K562 (cell line): ENCODE measurements around the gene GARIN5B. TPM values are rescaled to one million over a fixed set of nuclear protein-coding genes. Genes with fewer than 3 reads are reported as not detected.
A peak's percentile ranks its signal among the peaks of the same experiment; 100 is the strongest.

Experiments
- CSDE1 ChIP-seq, 2 experiments: fragments of 450-650 bp; IDR thresholded peaks; 2 replicates each; pipeline ENCODE4 v1.6.1; 2016; ENCODE audit warnings: mild to moderate bottlenecking in 1 of 2
- ETS2 ChIP-seq: IDR thresholded peaks from 2 replicates; pipeline ENCODE4 v1.6.1; 2016; ENCODE audit warnings: borderline replicate concordance, missing genetic modification characterization, mild to moderate bottlenecking, moderate library complexity, missing compliant biosample characterization; ENCODE audit not compliant: poor library complexity, severe bottlenecking
- GTF2E2 ChIP-seq: fragments of 200-800 bp; sonication (Bioruptor generic); IDR thresholded peaks from 2 replicates; pipeline ENCODE4 v1.6.1; 2016; ENCODE audit warnings: missing genetic modification characterization, missing compliant biosample characterization
- KLF10 ChIP-seq: fragments of 250-450 bp; sonication (Bioruptor Pico); IDR thresholded peaks from 2 replicates; pipeline ENCODE4 v1.6.1; 2021; ENCODE audit warnings: matching md5 sums
- PCBP1 ChIP-seq: fragments of 200-400 bp; formaldehyde crosslinking; IDR thresholded peaks from 2 replicates; pipeline ENCODE4 v1.6.1; 2018; ENCODE audit warnings: mild to moderate bottlenecking, low read depth, low read length; ENCODE audit not compliant: poor library complexity, severe bottlenecking
- POLR2B ChIP-seq: fragments of 450-650 bp; IDR thresholded peaks from 2 replicates; pipeline ENCODE4 v1.6.1; 2018; ENCODE audit warnings: low read depth; ENCODE audit not compliant: partially characterized antibody
- TCF7 ChIP-seq: sonication (generic); IDR thresholded peaks from 2 replicates; pipeline ENCODE4 v1.6.1; 2016; ENCODE audit warnings: antibody characterized with exemption, borderline replicate concordance
- ZNF695 ChIP-seq: fragments of 450-650 bp; formaldehyde crosslinking; IDR thresholded peaks from 2 replicates; pipeline ENCODE4 v1.4.0; 2020; ENCODE audit warnings: mild to moderate bottlenecking, moderate library complexity
- polyA plus RNA-seq, 8 experiments: library from polyadenylated mRNA; depleted of rRNA in 4 of 8; stranded (reverse) in 5 of 8; unstranded in 3 of 8; fragments of >200 nt; fragmentation: Nextera tagmentation in 2 of 8; fragmentation: Illumina TruSeq in 1 of 8; extraction: Ambion mirVana in 2 of 8; extraction: Trizol in 1 of 8; gene quantifications; 2 replicates each; pipeline versions ENCODE4 v1.2.1 to v1.2.3, GENCODE V29; 2011 to 2014; ENCODE audit warnings: inconsistent platforms in 1 of 8, missing spikeins in 1 of 8
- total RNA-seq, 7 experiments: library from RNA; depleted of rRNA in 6 of 7; stranded (reverse); fragments of >200 nt in 6 of 7; fragmentation: Illumina TruSeq in 2 of 7; extraction: Trizol in 2 of 7; gene quantifications; 2 replicates each; pipeline versions ENCODE4 v1.2.1 to v1.2.3, GENCODE V29; 2011 to 2021; ENCODE audit warnings: low replicate concordance in 1 of 7
- TF ChIP-seq, protein P1 (sequence below): sonication (generic); formaldehyde crosslinking; IDR thresholded peaks from 2 replicates; pipeline ENCODE4 v1.8.0; 2023; ENCODE audit warnings: mild to moderate bottlenecking, missing genetic modification reagents
- TF ChIP-seq, protein P2 (sequence below): fragments of 450-650 bp; formaldehyde crosslinking; IDR thresholded peaks from 2 replicates; pipeline ENCODE4 v1.4.0; 2022; ENCODE audit warnings: missing genetic modification characterization
- TF ChIP-seq, protein P3 (sequence below): fragments of 450-650 bp; IDR thresholded peaks from 2 replicates; pipeline ENCODE4 v1.6.1; 2014; ENCODE audit warnings: low read depth, mild to moderate bottlenecking, moderate library complexity, borderline replicate concordance
- TF ChIP-seq, protein P4 (sequence below): fragments of 450-650 bp; IDR thresholded peaks from 2 replicates; pipeline ENCODE4 v1.6.1; 2017; ENCODE audit warnings: mild to moderate bottlenecking, moderate library complexity
- TF ChIP-seq, protein P5 (sequence below), 2 experiments: fragments of 250-450 bp in 1 of 2; fragments of 450-650 bp in 1 of 2; sonication (Bioruptor Pico) in 1 of 2; IDR thresholded peaks; 2 replicates each; pipeline versions ENCODE4 v1.6.1 to v1.8.0; 2016 to 2021; ENCODE audit warnings: mild to moderate bottlenecking in 2 of 2, moderate library complexity in 2 of 2, missing compliant biosample characterization in 1 of 2, missing genetic modification characterization in 1 of 2
- TF ChIP-seq, protein P6 (sequence below): sonication (generic); formaldehyde crosslinking; IDR thresholded peaks from 2 replicates; pipeline ENCODE4 v1.8.1; 2022; ENCODE audit warnings: missing genetic modification reagents

The GARIN5B gene
- total and polyA plus RNA-seq, 9 of the 15 experiments (the other 6 are each of a cell fraction or from before 2014, with no cell fraction given): not detected

DNA sequence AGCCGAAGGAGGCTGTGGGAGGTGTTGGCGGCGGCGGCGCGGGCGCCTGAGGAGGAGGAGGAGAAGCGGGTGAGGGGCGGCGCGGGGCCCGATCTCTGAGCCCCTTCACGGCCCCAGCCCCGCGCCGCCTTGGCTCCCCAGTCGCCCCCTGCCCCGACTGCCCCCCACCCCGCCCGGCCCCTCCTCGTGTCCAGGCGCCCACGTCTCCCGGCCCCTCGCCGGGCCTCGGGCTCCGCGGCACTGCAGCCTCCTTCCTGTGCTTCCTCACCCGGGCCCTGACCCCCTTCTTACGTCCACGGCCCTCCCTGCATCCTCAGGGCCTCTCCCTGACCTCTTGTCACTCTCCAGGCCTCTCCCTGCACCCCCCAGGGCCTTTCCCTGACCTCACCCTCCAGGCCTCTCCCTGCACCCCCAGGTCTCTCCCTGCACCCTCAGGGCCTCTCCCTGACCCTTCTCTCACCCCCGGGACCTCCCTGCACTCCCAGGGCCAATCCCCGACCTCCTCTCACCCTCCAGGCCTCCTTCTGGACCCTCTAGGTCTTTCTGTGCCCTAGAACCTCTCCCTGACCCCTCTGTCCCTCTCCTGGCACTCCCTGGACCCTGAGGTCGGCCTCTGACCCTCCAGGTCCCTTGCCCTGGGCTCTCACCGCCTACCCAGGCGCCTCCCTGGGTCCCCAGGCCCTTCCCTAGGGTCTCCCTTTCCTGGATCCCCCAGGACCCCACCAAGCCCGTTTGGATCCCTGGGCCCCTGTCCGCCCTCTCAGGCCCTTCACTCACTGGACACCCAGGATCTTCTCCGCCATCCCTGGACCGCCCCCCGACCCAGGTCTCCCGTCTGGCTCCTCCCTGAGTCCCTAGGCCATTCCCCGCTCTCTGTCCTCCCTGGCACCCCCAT lies 22.9 kb downstream of the GARIN5B start (continued):
- TF ChIP-seq, protein P1, sequence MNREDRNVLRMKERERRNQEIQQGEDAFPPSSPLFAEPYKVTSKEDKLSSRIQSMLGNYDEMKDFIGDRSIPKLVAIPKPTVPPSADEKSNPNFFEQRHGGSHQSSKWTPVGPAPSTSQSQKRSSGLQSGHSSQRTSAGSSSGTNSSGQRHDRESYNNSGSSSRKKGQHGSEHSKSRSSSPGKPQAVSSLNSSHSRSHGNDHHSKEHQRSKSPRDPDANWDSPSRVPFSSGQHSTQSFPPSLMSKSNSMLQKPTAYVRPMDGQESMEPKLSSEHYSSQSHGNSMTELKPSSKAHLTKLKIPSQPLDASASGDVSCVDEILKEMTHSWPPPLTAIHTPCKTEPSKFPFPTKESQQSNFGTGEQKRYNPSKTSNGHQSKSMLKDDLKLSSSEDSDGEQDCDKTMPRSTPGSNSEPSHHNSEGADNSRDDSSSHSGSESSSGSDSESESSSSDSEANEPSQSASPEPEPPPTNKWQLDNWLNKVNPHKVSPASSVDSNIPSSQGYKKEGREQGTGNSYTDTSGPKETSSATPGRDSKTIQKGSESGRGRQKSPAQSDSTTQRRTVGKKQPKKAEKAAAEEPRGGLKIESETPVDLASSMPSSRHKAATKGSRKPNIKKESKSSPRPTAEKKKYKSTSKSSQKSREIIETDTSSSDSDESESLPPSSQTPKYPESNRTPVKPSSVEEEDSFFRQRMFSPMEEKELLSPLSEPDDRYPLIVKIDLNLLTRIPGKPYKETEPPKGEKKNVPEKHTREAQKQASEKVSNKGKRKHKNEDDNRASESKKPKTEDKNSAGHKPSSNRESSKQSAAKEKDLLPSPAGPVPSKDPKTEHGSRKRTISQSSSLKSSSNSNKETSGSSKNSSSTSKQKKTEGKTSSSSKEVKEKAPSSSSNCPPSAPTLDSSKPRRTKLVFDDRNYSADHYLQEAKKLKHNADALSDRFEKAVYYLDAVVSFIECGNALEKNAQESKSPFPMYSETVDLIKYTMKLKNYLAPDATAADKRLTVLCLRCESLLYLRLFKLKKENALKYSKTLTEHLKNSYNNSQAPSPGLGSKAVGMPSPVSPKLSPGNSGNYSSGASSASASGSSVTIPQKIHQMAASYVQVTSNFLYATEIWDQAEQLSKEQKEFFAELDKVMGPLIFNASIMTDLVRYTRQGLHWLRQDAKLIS (CRISPR knock-in tag): peak; percentile 53; the same call in 1 of the 2 replicates
- TF ChIP-seq TCF7 (no peak), KLF10 (CRISPR knock-in tag) (no peak), ETS2 (no peak), POLR2B (peak; percentile 76), GTF2E2 (tag) (0 out of 2 replicates have a peak, but pooled peaks have one; percentile 70), CSDE1 (IDR thresholded peaks at IDR 0.05) (no peak), PCBP1 (no peak), ZNF695 (no peak)
- TF ChIP-seq, protein P2, sequence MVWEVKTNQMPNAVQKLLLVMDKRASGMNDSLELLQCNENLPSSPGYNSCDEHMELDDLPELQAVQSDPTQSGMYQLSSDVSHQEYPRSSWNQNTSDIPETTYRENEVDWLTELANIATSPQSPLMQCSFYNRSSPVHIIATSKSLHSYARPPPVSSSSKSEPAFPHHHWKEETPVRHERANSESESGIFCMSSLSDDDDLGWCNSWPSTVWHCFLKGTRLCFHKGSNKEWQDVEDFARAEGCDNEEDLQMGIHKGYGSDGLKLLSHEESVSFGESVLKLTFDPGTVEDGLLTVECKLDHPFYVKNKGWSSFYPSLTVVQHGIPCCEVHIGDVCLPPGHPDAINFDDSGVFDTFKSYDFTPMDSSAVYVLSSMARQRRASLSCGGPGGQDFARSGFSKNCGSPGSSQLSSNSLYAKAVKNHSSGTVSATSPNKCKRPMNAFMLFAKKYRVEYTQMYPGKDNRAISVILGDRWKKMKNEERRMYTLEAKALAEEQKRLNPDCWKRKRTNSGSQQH: no peak
- TF ChIP-seq, protein P3, sequence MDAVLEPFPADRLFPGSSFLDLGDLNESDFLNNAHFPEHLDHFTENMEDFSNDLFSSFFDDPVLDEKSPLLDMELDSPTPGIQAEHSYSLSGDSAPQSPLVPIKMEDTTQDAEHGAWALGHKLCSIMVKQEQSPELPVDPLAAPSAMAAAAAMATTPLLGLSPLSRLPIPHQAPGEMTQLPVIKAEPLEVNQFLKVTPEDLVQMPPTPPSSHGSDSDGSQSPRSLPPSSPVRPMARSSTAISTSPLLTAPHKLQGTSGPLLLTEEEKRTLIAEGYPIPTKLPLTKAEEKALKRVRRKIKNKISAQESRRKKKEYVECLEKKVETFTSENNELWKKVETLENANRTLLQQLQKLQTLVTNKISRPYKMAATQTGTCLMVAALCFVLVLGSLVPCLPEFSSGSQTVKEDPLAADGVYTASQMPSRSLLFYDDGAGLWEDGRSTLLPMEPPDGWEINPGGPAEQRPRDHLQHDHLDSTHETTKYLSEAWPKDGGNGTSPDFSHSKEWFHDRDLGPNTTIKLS: no peak
- TF ChIP-seq, protein P4, sequence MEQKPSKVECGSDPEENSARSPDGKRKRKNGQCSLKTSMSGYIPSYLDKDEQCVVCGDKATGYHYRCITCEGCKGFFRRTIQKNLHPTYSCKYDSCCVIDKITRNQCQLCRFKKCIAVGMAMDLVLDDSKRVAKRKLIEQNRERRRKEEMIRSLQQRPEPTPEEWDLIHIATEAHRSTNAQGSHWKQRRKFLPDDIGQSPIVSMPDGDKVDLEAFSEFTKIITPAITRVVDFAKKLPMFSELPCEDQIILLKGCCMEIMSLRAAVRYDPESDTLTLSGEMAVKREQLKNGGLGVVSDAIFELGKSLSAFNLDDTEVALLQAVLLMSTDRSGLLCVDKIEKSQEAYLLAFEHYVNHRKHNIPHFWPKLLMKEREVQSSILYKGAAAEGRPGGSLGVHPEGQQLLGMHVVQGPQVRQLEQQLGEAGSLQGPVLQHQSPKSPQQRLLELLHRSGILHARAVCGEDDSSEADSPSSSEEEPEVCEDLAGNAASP: no peak
- TF ChIP-seq, protein P5, sequence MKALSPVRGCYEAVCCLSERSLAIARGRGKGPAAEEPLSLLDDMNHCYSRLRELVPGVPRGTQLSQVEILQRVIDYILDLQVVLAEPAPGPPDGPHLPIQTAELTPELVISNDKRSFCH (CRISPR knock-in tag; IDR thresholded peaks at IDR 0.05): no peak
- TF ChIP-seq, protein P5 (tag; IDR thresholded peaks at IDR 0.05): no peak
- TF ChIP-seq, protein P6, sequence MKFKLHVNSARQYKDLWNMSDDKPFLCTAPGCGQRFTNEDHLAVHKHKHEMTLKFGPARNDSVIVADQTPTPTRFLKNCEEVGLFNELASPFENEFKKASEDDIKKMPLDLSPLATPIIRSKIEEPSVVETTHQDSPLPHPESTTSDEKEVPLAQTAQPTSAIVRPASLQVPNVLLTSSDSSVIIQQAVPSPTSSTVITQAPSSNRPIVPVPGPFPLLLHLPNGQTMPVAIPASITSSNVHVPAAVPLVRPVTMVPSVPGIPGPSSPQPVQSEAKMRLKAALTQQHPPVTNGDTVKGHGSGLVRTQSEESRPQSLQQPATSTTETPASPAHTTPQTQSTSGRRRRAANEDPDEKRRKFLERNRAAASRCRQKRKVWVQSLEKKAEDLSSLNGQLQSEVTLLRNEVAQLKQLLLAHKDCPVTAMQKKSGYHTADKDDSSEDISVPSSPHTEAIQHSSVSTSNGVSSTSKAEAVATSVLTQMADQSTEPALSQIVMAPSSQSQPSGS (CRISPR knock-in tag): no peak
